HG02798 (cell line): ENCODE data around the gene DSP.

Experiments
- ATAC-seq: cut with Tn5 transposase; IDR thresholded peaks from one replicate; pipeline ENCODE4 v1.9.1; 2021; ENCODE audit warnings: mild to moderate bottlenecking; ENCODE audit not compliant: unreplicated experiment, poor library complexity

The DSP gene

GRCh38 chr6:7537565-7538174 is 3.8 kb upstream of the DSP start:
- no peak for ATAC-seq

GRCh38 chr6:7538484-7538883 is 3.0 kb upstream of the DSP start:
- no peak for ATAC-seq

GRCh38 chr6:7540595-7540994 is 876 bp upstream of the DSP start:
- ATAC-seq = no peak

- ATAC-seq = no peak
Measured at GRCh38 chr6:7542065-7542873, 798 bp downstream of the DSP start.

- no peak for ATAC-seq
Measured at GRCh38 chr6:7542874-7543624, 1.6 kb downstream of the DSP start.

- ATAC-seq = no peak
Measured at GRCh38 chr6:7543789-7544424, 2.4 kb downstream of the DSP start.

GRCh38 chr6:7544597-7544996 is 3.1 kb downstream of the DSP start:
- ATAC-seq = no peak

GRCh38 chr6:7545316-7546019 is 4.0 kb downstream of the DSP start:
- ATAC-seq = no peak

GRCh38 chr6:7546020-7546369 is 4.5 kb downstream of the DSP start:
- no peak for ATAC-seq

GRCh38 chr6:7546383-7546782 is 4.9 kb downstream of the DSP start:
- ATAC-seq = no peak

GRCh38 chr6:7546896-7547295 is 5.4 kb downstream of the DSP start:
- ATAC-seq = no peak

GRCh38 chr6:7547315-7547714 is 5.8 kb downstream of the DSP start:
- no peak for ATAC-seq

- no peak for ATAC-seq
Measured at GRCh38 chr6:7550433-7550801, 8.9 kb downstream of the DSP start.

GRCh38 chr6:7554533-7555275 is 13.2 kb downstream of the DSP start:
- ATAC-seq = no peak

- no peak for ATAC-seq
Measured at GRCh38 chr6:7555671-7556070, 14.2 kb downstream of the DSP start.

- no peak for ATAC-seq
Measured at GRCh38 chr6:7556394-7557106, 15.1 kb downstream of the DSP start.

GRCh38 chr6:7557652-7558051 is 16.2 kb downstream of the DSP start:
- ATAC-seq = no peak

GRCh38 chr6:7558781-7559180 is 17.3 kb downstream of the DSP start:
- ATAC-seq = no peak

GRCh38 chr6:7559196-7559595 is 17.7 kb downstream of the DSP start:
- ATAC-seq = no peak
